ENCODE measurements around the gene TATDN2. TPM values are rescaled to one million over a fixed set of nuclear protein-coding genes. Genes with fewer than 3 reads are reported as not detected.
A peak's percentile ranks its signal among the peaks of the same experiment; 100 is the strongest.
"Not testable (repeated sequence)": the region's sequence is repeated elsewhere in the genome, so short reads cannot be mapped to it uniquely, and the experiment has no call there.

The TATDN2 gene
- total and polyA plus RNA-seq, 2 experiments from 2014 or later, result 9.3 to 22.6 TPM

DNA sequence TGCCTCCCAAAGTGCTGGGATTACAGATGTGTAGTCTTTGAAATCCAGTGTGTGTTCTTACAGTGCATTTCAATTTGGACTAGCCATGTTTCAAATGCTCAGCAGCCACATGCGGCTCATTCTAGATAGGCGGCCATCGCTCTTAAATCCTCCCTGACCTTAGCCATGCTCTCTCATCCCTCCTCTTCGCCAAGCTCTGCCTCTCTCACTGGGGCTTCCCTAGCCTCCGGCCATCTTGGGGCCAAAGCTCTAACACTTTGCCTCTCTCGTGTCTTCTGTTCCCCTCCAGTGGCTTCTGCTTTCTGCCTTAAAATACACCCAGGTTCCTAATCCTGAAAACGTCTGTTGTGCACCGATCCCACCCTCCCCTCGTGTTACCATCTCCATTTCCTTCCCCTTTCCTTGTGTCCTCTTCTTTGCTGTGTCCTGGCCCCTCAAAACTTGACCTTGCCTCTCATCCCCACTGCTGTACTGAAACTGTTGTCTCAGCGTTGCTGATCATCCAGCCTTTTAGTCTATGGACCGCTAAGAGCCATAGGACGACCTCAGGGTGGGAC lies 45.8 kb downstream of the TATDN2 start:
- WGBS (ENCODE audit: low lambda C conversion rate, missing lambda C conversion rate), result 97% methylated on average over 12 of the region's 12 CpGs
- no peak overlapping the region for H2AFZ ChIP-seq
- no peaks in the 10 kb centered on the region for H3K9me2 ChIP-seq (replicated peaks; ENCODE audit: insufficient read depth)
- no peaks in the 10 kb centered on the region for H3K27me3 ChIP-seq
- H4K20me1 ChIP-seq (ENCODE audit: insufficient read depth, poor library complexity, severe bottlenecking), result no peaks in the 10 kb centered on the region
- H3K4me2 ChIP-seq, result no peak overlapping the region
- peaks cover 9% of the 10 kb centered on the region for H3K4me1 ChIP-seq (ENCODE audit: insufficient read depth)
- H3K27ac ChIP-seq, result no peak overlapping the region
- no peaks in the 10 kb centered on the region for H3K9me3 ChIP-seq (ENCODE audit: low read depth)
- no peak overlapping the region for H3K4me3 ChIP-seq
- DNase-seq (ENCODE audit: low spot score), result no peak
- no peaks in the 10 kb centered on the region for H3K36me3 ChIP-seq (replicated peaks; ENCODE audit: insufficient read depth, low read depth)
- TF ChIP-seq EZH2 (IDR thresholded peaks at IDR 0.05; ENCODE audit: borderline replicate concordance) (no peak), EZH2phosphoT487 (IDR thresholded peaks at IDR 0.05; ENCODE audit: low read depth, severe bottlenecking, unreplicated experiment) (no peak)
- TF ChIP-seq, protein P1, sequence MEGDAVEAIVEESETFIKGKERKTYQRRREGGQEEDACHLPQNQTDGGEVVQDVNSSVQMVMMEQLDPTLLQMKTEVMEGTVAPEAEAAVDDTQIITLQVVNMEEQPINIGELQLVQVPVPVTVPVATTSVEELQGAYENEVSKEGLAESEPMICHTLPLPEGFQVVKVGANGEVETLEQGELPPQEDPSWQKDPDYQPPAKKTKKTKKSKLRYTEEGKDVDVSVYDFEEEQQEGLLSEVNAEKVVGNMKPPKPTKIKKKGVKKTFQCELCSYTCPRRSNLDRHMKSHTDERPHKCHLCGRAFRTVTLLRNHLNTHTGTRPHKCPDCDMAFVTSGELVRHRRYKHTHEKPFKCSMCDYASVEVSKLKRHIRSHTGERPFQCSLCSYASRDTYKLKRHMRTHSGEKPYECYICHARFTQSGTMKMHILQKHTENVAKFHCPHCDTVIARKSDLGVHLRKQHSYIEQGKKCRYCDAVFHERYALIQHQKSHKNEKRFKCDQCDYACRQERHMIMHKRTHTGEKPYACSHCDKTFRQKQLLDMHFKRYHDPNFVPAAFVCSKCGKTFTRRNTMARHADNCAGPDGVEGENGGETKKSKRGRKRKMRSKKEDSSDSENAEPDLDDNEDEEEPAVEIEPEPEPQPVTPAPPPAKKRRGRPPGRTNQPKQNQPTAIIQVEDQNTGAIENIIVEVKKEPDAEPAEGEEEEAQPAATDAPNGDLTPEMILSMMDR (IDR thresholded peaks at IDR 0.05; ENCODE audit: poor library complexity), result no peak
- H3K79me2 ChIP-seq, result no peaks in the 10 kb centered on the region

DNA sequence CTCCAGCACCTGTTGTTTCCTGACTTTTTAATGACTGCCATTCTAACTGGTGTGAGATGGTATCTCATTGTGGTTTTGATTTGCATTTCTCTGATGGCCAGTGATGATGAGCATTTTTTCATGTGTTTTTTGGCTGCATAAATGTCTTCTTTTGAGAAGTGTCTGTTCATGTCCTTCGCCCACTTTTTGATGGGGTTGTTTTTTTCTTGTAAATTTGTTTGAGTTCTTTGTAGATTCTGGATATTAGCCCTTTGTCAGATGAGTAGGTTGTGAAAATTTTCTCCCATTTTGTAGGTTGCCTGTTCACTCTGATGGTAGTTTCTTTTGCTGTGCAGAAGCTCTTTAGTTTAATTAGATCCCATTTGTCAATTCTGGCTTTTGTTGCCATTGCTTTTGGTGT lies 49.8 kb downstream of the TATDN2 start:
- H3K4me2 ChIP-seq; H3K79me2 ChIP-seq; H3K27ac ChIP-seq; H3K36me3 ChIP-seq (replicated peaks; ENCODE audit: insufficient read depth, low read depth); H3K9me2 ChIP-seq (replicated peaks; ENCODE audit: insufficient read depth); H3K9me3 ChIP-seq (ENCODE audit: low read depth); H3K27me3 ChIP-seq; DNase-seq (ENCODE audit: low spot score); H2AFZ ChIP-seq; H3K4me1 ChIP-seq (ENCODE audit: insufficient read depth); H3K4me3 ChIP-seq; H4K20me1 ChIP-seq (ENCODE audit: insufficient read depth, poor library complexity, severe bottlenecking): not testable (repeated sequence)
- WGBS (ENCODE audit: low lambda C conversion rate, missing lambda C conversion rate), result 64% methylated on average over 1 of the region's 1 CpG

DNA sequence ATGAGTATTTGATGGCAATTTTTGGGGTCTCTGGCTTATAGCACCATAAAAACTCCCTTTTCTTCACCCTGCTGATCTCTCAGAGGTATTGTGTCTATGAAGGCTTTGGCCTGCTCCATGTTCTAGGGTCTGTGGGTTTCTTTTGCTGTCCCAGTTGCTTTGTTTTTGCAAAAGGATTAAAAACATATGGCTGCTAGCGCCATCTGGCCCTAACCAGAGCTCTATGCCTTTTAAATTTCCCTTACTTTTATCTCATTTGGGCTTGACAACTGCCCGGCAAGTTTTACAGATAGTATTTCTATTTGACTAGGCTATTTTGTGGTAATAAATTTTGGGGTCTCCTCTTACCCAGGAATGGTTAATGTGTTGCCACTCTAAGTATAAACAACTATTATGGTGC lies 50.9 kb downstream of the TATDN2 start:
- Histone ChIP-seq H3K9me2 (replicated peaks; ENCODE audit: insufficient read depth) (no peaks in the 10 kb centered on the region), H3K36me3 (replicated peaks; ENCODE audit: insufficient read depth, low read depth) (no peaks in the 10 kb centered on the region), H3K4me1 (ENCODE audit: insufficient read depth) (no peaks in the 10 kb centered on the region), H3K79me2 (no peaks in the 10 kb centered on the region), H3K27me3 (no peaks in the 10 kb centered on the region), H3K9me3 (ENCODE audit: low read depth) (no peaks in the 10 kb centered on the region), H3K27ac (no peak overlapping the region), H4K20me1 (ENCODE audit: insufficient read depth, poor library complexity, severe bottlenecking) (no peaks in the 10 kb centered on the region), H3K4me3 (no peak overlapping the region), H3K4me2 (no peak overlapping the region), H2AFZ (no peak overlapping the region)
- 61% methylated on average over 2 of the region's 2 CpGs for WGBS (ENCODE audit: low lambda C conversion rate, missing lambda C conversion rate)
- DNase-seq (ENCODE audit: low spot score), result no peak
- TF ChIP-seq, protein P1 (IDR thresholded peaks at IDR 0.05; ENCODE audit: poor library complexity), result peak; percentile 7
- TF ChIP-seq EZH2phosphoT487 (IDR thresholded peaks at IDR 0.05; ENCODE audit: low read depth, severe bottlenecking, unreplicated experiment), result no peak

DNA sequence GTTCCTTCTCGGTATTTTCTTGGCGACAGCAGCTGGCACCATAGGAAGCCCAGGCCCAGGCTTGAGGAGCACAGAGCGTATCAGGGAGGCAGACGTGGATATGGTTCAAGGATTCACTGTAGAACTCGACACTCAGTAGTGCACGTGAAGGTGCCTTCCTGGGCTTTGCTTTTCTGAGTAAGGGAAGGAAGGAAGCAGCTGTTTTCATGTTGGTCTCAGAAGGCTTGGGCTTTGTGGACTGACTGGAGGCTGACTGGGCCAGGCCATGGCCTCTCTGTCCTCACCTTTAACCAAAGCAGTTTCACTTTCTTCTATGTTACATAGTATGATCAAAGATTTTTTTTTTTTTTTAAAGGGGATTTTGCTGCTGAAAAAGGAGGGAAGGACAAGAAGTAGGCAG lies 51.4 kb downstream of the TATDN2 start:
- no peak for TF ChIP-seq EZH2phosphoT487 (IDR thresholded peaks at IDR 0.05; ENCODE audit: low read depth, severe bottlenecking, unreplicated experiment)
- TF ChIP-seq EZH2 (IDR thresholded peaks at IDR 0.05; ENCODE audit: borderline replicate concordance), result no peak
- TF ChIP-seq, protein P1 (IDR thresholded peaks at IDR 0.05; ENCODE audit: poor library complexity), result no peak
- H3K9me3 ChIP-seq (ENCODE audit: low read depth), result no peaks in the 10 kb centered on the region
- WGBS (ENCODE audit: low lambda C conversion rate, missing lambda C conversion rate), result 87% methylated on average over 6 of the region's 6 CpGs
- no peak overlapping the region for H3K27ac ChIP-seq
- no peak overlapping the region for H2AFZ ChIP-seq
- H3K4me1 ChIP-seq (ENCODE audit: insufficient read depth), result no peaks in the 10 kb centered on the region
- H3K79me2 ChIP-seq, result no peaks in the 10 kb centered on the region
- no peaks in the 10 kb centered on the region for H3K27me3 ChIP-seq
- H3K9me2 ChIP-seq (replicated peaks; ENCODE audit: insufficient read depth), result no peaks in the 10 kb centered on the region
- DNase-seq (ENCODE audit: low spot score), result no peak
- H4K20me1 ChIP-seq (ENCODE audit: insufficient read depth, poor library complexity, severe bottlenecking), result no peaks in the 10 kb centered on the region
- H3K4me2 ChIP-seq, result no peak overlapping the region
- no peaks in the 10 kb centered on the region for H3K36me3 ChIP-seq (replicated peaks; ENCODE audit: insufficient read depth, low read depth)
- no peak overlapping the region for H3K4me3 ChIP-seq
